Sigmoid colon (tissue), 7 donors: ENCODE data around the gene ZBTB7C. TPM values are rescaled to one million over a fixed set of nuclear protein-coding genes. Genes with fewer than 3 reads are reported as not detected.

Source experiments
- DNase-seq: peaks from one replicate; pipeline ENCODE4 v3.0.0-alpha.2; 2019
- H3K27ac ChIP-seq, 4 donors: fragments of 200-600 bp; sonication (generic); one replicate each; pipeline ENCODE4 v1.5.1; 2016 to 2019; ENCODE audit warnings: mild to moderate bottlenecking in 1 of 4
- H3K27me3 ChIP-seq, 3 donors: fragments of 200-600 bp; sonication (generic); one replicate each; pipeline ENCODE4 v1.5.1; 2019; ENCODE audit warnings: mild to moderate bottlenecking in 1 of 3
- H3K36me3 ChIP-seq, 4 donors: fragments of 200-600 bp; sonication (generic); one replicate each; pipeline ENCODE4 v1.5.1; 2016 to 2019
- H3K4me1 ChIP-seq, 4 donors: fragments of 200-600 bp; sonication (generic); one replicate each; pipeline ENCODE4 v1.5.1; 2017 to 2019
- H3K4me3 ChIP-seq, 4 donors: fragments of 200-600 bp; sonication (generic); one replicate each; pipeline ENCODE4 v1.5.1; 2017 to 2019; ENCODE audit warnings: mild to moderate bottlenecking in 2 of 4, moderate library complexity in 1 of 4
- H3K9me3 ChIP-seq, 4 donors: fragments of 200-600 bp in 3 of 4; sonication (generic) in 3 of 4; one replicate each; pipeline versions ENCODE4 v1.5.1 to v1.6.1; 2013 to 2019
- CTCF ChIP-seq, 4 experiments: fragments of 450-650 bp in 3 of 4; fragments of 200-600 bp in 1 of 4; IDR thresholded peaks; one replicate each; pipeline ENCODE4 v1.5.1; 2016 to 2019; ENCODE audit warnings: antibody characterized with exemption in 4 of 4, mild to moderate bottlenecking in 3 of 4, moderate library complexity in 2 of 4
- EP300 ChIP-seq, 4 donors: sonication (generic); formaldehyde crosslinking; IDR thresholded peaks; one replicate each; pipeline ENCODE4 v1.6.1; 2017; ENCODE audit warnings: antibody characterized with exemption in 4 of 4
- POLR2A ChIP-seq, 2 donors: fragments of 450-650 bp; IDR thresholded peaks; one replicate each; pipeline ENCODE4 v1.6.1; 2016; ENCODE audit warnings: antibody characterized with exemption in 2 of 2, mild to moderate bottlenecking in 2 of 2, moderate library complexity in 2 of 2
- POLR2AphosphoS5 ChIP-seq, 4 donors: sonication (generic); formaldehyde crosslinking; IDR thresholded peaks; one replicate each; pipeline ENCODE4 v1.6.1; 2017; ENCODE audit warnings: antibody characterized with exemption in 4 of 4
- WGBS, 2 donors: extraction: QIAGEN DNeasy Blood & Tissue Kit; methylation state at CpG; one replicate each; pipeline ENCODE4 v1.1.7; 2013; 5-methylcytosine and 5-hydroxymethylcytosine counted together
- intact Hi-C: fragments of 100-400 bp; cut with DNase I; formaldehyde crosslinking; loops from one replicate; pipeline ENCODE4 v1.15.1; 2023
- polyA plus RNA-seq, 3 donors: library from polyadenylated mRNA; stranded (reverse); fragments of 200-250 nt; gene quantifications; one replicate each; pipeline ENCODE4 v1.2.3, GENCODE V29; 2013
- total RNA-seq, 4 donors: library from RNA; depleted of rRNA; stranded (reverse); fragments of >200 nt; gene quantifications; one replicate each; pipeline ENCODE4 v1.1.0, GENCODE V29; 2016
- donor health status: healthy with polysubstance abuse.
- donor health status: Bipolar disorder and iron deficiency.
- donor health status: healthy.

The ZBTB7C gene
- total and polyA plus RNA-seq, 7 donors, result 0.41 to 18.6 (median 1.7) TPM

DNA sequence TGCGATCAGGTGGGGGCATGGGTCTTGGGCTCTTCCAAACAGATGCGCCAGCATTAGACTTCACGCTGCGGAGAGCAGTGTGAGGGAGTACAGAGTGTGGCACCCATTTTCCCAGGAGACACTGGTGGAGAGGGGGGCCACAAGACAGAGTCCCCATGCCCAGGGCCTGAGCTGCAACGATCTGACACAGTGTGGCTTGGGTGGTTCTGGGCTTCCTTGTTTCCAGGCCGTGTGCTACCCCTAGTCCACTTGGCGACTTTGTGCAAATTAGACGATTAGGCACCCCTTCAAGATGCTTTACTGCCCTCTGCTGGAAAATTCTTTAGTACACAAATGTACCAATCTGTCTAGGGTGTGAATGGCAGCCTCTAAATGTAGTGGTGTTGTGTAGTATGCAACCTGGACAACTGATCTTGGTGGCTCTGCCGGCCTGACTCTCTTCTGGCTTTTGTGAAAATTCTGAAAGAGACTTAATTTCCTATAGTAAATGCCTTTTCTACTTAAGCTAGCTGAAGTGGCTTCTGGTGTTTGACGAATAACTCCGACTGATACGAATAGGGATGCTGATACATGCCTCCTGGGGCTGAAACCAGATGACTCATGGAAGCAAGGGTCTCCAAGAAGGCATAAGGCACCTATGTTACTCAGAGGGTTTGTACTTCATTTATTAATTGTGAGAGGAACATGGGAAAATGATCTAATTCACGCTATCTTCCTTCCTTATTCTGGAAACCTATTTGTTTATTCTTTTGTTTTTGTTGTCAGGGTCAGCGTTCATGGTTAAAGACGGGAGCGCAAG is 386.5 kb downstream of the ZBTB7C start:
- intact Hi-C loops, result loop anchor here (1.0 kb wide), 1 partner anchor 249 kb away; no protein-coding TSS in a partner anchor
- no peak overlapping the region for H3K27ac ChIP-seq
- peak; percentile 40 for DNase-seq

DNA sequence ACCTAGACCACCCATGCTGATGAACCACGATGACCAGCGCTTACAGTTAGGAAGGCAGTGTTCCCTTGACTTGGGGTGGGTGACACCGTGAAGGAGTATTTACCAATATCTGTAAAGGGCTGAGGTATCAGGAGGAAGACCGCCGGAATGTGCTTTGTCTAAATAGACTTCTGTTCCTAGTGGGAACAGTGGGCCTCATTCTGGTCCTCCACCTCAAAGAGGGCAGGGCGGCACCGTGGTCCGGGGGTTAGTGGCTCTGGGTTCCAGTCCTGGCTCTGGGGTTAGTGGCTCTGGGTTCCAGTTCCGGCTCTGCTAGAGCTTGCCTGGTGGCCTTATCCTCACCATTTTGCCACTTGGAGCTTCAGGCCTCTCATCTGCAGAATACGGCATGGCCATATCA is 387.2 kb downstream of the ZBTB7C start:
- H3K4me3 ChIP-seq, result no peak overlapping the region
- peaks cover 0 to 20% (median 10%) of the 10 kb centered on the region in 3 donors for H3K27me3 ChIP-seq
- no peaks in the 10 kb centered on the region for H3K9me3 ChIP-seq
- H3K4me1 ChIP-seq, result no peaks in the 10 kb centered on the region
- H3K27ac ChIP-seq, result no peak overlapping the region
- intact Hi-C loops, result loop anchor here (1.0 kb wide), 1 partner anchor 249 kb away; no protein-coding TSS in a partner anchor
- DNase-seq, result peak; percentile 59
- 92 to 93% methylated on average over 10 of the region's 10 CpGs for WGBS, 2 donors
- TF ChIP-seq CTCF (IDR thresholded peaks at IDR 0.05), result no peak
- no peak for TF ChIP-seq POLR2A (IDR thresholded peaks at IDR 0.05)
- TF ChIP-seq EP300 (IDR thresholded peaks at IDR 0.05), result no peak
- TF ChIP-seq POLR2AphosphoS5 (IDR thresholded peaks at IDR 0.05), result no peak
- no peaks in the 10 kb centered on the region for H3K36me3 ChIP-seq

More for the DNA sequence above, 386.5 kb downstream of the ZBTB7C start:
- peaks cover 0 to 5% (median 0%) of the 10 kb centered on the region in 4 donors for H3K4me1 ChIP-seq
- H3K4me3 ChIP-seq, result no peak overlapping the region
- TF ChIP-seq CTCF (IDR thresholded peaks at IDR 0.05) (peak in 1 of 4 experiments; percentile 46), EP300 (IDR thresholded peaks at IDR 0.05) (no peak)
- 48 to 65% methylated on average over 16 of the region's 16 CpGs for WGBS, 2 donors
- H3K27me3 ChIP-seq, result peaks cover 0 to 20% (median 10%) of the 10 kb centered on the region in 3 donors
- no peaks in the 10 kb centered on the region for H3K9me3 ChIP-seq
- no peaks in the 10 kb centered on the region for H3K36me3 ChIP-seq

- Histone ChIP-seq H3K4me3 (no peak overlapping the region), H3K27me3 (peaks cover 0 to 20% (median 10%) of the 10 kb centered on the region in 3 donors), H3K27ac (no peak overlapping the region), H3K9me3 (no peaks in the 10 kb centered on the region), H3K4me1 (no peaks in the 10 kb centered on the region), H3K36me3 (no peaks in the 10 kb centered on the region)
- TF ChIP-seq EP300 (IDR thresholded peaks at IDR 0.05), result no peak
- no peak for TF ChIP-seq POLR2AphosphoS5 (IDR thresholded peaks at IDR 0.05)
- no peak for TF ChIP-seq POLR2A (IDR thresholded peaks at IDR 0.05)
- TF ChIP-seq CTCF (IDR thresholded peaks at IDR 0.05), result no peak
- peak; percentile 5 for DNase-seq
- WGBS, 2 donors, result 47 to 66% methylated on average over 5 of the region's 5 CpGs
- intact Hi-C loops, result no loop called here
Measured at GRCh38 chr18:48021273-48021914, 387.8 kb downstream of the ZBTB7C start.

GRCh38 chr18:48020337-48021250 is 388.6 kb downstream of the ZBTB7C start:
- 56 to 60% methylated on average over 8 of the region's 8 CpGs for WGBS, 2 donors
- intact Hi-C loops, result no loop called here

More at GRCh38 chr18:48020337-48021250, 388.6 kb downstream of the ZBTB7C start:
- H3K9me3 ChIP-seq, result no peaks in the 10 kb centered on the region
- no peak overlapping the region for H3K27ac ChIP-seq
- DNase-seq, result no peak
- no peaks in the 10 kb centered on the region for H3K4me1 ChIP-seq
- TF ChIP-seq CTCF (IDR thresholded peaks at IDR 0.05), result no peak
- no peak for TF ChIP-seq POLR2A (IDR thresholded peaks at IDR 0.05)
- TF ChIP-seq POLR2AphosphoS5 (IDR thresholded peaks at IDR 0.05), result no peak
- TF ChIP-seq EP300 (IDR thresholded peaks at IDR 0.05), result no peak
- peaks cover 0 to 20% (median 10%) of the 10 kb centered on the region in 3 donors for H3K27me3 ChIP-seq
- no peak overlapping the region for H3K4me3 ChIP-seq
- no peaks in the 10 kb centered on the region for H3K36me3 ChIP-seq
